Suppressor macrophage treated with lipopolysaccharide for 1 hour (primary cell): ENCODE data around the gene MTA2.
"Not testable (repeated sequence)": the region's sequence is repeated elsewhere in the genome, so short reads cannot be mapped to it uniquely, and the experiment has no call there.

Experiments
- DNase-seq, 3 donors: peaks; one replicate each; pipeline ENCODE4 v3.0.0-alpha.2; 2020 to 2022

The MTA2 gene

DNA sequence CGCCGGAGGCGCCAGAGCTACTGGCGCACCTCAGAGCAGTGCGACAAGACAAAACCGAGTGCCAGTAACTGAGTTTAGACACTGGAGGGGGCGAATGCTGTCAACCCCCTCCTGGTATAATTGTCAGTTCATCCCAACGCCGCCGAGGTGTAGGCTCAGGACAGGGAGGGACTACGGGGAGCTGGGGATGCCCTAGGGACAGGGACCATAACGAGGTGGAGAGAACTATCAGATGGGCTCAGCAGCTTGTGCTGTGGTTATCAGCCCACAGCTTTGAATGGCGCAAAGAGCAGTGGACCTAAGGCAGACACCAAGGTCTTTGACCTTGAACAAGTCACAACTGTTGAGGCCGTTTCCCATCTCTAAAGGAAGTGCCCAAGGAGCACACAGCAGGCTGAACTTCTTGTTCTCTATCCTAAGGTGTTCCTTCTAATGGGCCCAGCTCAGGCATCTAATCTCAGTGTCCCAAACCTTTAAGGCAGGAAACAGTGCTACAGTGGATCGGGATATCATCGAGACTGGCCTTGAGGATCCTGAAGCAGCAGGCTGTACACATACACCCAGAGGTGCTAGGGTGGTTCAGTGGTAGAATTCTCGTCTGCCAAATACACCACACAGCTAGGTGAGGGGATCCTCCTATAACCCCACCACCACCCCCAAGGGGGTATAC is 9.4 kb downstream of the MTA2 start:
- DNase-seq = no peak

GRCh38 chr11:62591448-62592145 is 10.1 kb downstream of the MTA2 start, which contains the start of gene TUT1:
Gene TUT1 (minus strand): TSS chr11:62591523. CDS start chr11:62591485, 38 bp downstream.
- peak; percentile 97 to 100 (median 99) for DNase-seq

GRCh38 chr11:62588966-62589637 is 12.6 kb downstream of the MTA2 start:
- peak in 2 of 3 donors; percentile 27 to 30 for DNase-seq

DNA sequence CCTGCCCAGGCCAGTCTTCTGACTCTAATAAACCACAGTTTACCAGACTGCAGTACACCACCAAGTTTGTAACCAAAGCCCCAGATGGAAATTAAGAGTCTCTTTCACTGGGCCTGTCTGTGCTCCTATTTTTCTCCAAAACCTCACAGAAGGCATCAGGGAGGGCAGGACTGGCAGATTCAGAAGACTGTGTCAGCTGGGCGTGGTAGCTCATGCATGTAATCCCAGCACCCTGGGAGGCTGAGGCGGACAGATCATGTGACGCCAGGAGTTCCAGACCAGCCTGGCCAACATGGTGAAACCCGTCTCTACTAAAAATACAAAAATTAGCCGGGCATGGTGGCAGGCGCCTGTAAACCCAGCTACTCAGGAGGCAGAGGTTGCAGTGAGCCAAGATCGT is 16.3 kb downstream of the MTA2 start:
- not testable (repeated sequence) for DNase-seq

- DNase-seq = not testable (repeated sequence)
Measured at GRCh38 chr11:62581735-62582134, 19.9 kb downstream of the MTA2 start.

DNA sequence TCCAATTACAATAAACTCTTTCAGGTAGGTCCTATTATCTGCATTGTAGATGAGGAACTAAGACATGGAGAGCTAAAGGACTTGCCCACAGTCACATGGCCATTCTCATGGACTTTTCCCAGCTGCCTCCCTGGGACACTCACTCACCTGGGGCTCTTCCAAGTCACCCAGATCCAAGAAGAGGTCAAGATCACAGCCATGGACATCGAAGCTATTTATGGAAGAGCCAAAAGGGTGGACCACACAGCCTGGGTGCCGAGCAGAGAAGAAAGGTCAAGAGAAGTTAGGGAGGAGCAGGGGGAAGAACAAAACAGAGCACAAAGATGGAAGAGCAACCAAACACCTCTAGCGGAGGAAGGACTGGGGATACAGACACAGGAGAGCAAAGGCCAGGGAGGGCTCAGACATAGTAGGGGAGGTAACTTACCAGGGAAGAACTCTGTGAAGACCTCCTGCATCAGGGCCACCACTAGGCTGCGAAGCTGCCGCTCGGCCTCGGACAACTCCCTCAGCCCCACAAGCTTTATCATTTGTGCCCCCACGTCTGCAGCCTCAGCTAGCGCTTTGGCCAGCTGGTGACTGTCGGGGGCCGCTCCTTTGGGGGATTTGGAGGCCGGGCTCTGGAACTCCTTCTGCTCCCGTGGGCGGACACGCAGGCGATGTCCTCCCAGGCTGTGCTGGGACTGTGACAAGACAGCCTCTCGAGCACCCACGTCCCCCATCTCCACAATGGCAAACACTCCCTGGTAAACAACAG is 20.5 kb downstream of the MTA2 start:
- no peak for DNase-seq

DNA sequence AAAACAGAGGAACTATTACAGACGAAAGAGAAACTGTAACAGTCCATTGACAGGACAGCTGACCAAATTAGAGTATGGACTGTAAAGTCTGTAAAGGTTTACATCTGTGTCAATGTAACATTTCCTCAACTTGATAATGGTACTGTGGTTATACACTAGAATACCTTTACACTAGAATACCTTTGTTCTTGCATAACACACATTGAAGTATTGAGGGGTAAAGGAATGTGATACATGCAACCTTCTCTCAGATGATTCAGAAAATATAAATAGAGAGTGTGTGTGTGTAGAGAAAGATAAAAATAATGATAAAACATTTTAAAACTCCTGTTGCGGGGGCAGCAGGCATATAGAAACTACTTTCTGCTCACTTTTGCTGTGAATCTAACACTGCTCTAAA is 22.4 kb downstream of the MTA2 start:
- no peak for DNase-seq

- DNase-seq = no peak
Measured at GRCh38 chr11:62578541-62578940, 23.1 kb downstream of the MTA2 start.

GRCh38 chr11:62577046-62577714 is 24.5 kb downstream of the MTA2 start:
- DNase-seq = peak; percentile 74 to 83 (median 81)

DNA sequence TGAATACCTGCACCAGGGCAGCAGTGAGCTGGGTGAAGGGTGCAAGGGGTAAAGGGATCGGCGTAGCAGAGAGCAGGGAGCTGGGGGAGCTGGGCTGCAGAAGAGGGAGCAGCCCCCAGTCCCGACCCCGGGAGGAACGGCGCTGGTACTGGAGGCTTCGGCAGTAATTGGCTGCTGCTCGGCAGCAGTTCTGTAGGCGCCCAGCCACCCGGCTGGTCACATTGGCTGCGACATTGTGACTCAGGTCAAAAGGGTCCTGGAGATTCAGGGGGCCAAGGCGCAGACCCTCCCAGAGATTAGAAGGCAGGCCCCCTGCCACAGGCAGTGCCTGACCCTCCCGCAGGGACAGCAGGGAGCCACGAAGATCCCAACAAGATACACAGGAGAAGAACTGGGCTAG is 25.8 kb downstream of the MTA2 start:
- DNase-seq = no peak

DNA sequence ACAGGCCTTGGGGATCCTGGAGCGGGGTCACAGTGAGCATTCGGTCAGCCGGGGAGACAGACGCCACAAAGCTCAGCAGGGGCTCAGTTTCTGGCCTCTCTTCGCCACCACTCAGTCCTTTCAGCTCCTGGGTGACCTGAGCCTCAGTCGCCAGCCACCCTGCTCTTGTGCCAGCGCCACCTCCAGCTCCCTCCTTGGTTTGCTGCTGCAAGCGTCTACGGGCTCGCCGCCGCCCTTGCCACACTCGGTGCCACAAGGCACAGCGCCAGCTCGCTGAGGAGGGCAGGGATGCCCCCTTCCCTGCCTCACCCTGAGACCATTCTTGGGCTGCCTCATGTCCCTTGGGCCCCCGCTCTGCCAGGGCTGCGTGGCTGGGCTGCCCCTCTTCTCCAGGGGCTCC is 26.5 kb downstream of the MTA2 start:
- DNase-seq = no peak

DNA sequence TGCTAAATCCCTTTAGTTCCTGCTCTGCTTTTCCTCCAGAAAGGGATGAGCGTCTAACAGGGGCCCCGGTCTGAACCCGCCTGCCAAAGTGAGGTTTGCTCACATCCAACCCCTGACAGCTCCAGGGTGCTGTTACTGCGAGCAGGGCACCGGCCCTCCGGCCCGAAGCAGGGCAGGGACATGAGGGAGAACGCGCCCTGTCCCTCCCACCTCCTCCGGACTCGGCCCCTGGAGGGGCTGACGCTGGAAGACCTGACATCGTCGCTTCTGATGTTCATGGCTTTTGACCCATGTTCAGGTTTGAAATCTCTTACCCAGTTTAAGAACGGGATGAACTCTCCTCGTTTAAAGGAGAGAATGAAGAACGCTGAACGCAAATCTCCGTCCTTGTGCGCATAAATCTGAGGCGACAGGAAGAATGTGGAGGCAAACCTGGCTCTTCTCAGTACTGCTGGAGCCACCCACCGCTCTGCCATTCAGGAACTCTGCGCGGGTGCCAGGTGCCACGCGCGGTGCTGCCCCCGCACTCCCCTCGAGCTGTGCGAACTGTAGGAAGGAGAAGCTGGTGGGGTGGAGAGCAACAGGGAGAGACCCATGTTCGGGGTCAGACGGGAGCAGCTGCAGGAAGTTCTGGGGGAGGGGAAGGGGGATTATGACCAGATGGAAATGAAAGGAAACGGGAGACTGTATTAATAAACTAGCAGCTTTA is 27.1 kb downstream of the MTA2 start:
- peak; percentile 22 to 52 (median 22) for DNase-seq

- peak; percentile 99 to 100 (median 100) for DNase-seq
Measured at GRCh38 chr11:62573592-62574362, 27.9 kb downstream of the MTA2 start, which contains the start of gene EEF1G. Gene EEF1G (minus strand): TSS chr11:62573891. CDS start chr11:62573842, 49 bp downstream.

GRCh38 chr11:62573006-62573591 is 28.6 kb downstream of the MTA2 start:
- peak; percentile 21 to 40 (median 24) for DNase-seq

DNA sequence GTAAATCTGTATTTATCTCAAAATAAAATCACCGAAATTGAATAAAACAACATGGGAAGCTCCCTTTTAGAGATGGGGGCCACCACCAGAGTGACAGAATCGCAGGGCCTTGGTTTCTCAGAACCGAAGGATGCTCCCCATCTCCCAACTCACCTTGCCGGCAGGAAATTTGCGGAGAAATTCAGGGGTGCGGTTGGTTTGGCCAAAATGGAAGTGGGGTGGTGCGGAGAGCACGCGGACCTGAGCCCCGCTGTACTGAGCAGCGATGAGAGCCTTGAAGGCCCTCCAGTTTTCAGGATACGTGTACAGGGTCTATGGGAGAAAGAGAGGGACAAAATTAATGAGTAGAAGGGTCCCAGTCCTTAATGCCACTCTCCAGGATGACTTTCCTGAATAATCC is 29.2 kb downstream of the MTA2 start:
- DNase-seq = no peak

DNA sequence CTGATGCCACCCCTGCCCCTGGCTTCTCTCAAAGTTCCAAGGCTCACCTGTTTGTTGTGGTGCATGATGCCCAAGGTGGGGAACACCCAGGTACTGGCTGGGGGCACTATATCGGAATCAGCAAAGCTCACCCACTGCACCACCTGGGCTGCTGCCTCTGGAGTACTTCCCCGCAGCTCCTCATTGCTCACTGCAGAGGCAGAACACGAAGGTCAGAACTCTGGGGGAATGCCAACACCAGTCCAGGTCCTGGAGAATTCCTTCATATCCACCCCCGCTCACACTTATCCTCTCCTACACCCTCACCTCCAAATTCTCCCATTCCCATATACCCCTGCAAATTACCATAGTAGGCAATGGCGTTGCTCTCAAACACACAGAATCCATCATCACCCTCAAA is 30.2 kb downstream of the MTA2 start:
- DNase-seq = not testable (repeated sequence)

- DNase-seq = not testable (repeated sequence)
Measured at GRCh38 chr11:62570903-62571302, 30.8 kb downstream of the MTA2 start.

DNA sequence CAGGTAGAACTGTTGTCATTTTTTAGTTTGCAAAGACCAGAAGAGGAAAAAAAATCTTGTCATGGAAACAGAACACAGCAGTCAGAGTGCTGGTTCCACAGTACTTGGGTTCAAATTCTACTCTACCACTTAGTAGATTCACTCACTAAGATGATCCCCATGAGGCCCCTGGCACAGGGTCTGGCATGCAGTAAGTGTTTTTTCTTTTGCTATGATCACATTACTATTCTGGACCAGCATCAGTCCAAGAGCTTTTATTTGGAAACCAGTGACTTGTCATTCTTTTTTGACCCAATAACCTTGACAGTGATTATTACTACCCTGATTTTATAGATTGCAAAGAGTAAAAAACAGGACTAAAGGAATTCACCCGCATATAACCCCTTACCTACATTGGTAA is 32.1 kb downstream of the MTA2 start:
- no peak for DNase-seq

GRCh38 chr11:62567018-62567633 is 34.5 kb downstream of the MTA2 start:
- DNase-seq = no peak

DNA sequence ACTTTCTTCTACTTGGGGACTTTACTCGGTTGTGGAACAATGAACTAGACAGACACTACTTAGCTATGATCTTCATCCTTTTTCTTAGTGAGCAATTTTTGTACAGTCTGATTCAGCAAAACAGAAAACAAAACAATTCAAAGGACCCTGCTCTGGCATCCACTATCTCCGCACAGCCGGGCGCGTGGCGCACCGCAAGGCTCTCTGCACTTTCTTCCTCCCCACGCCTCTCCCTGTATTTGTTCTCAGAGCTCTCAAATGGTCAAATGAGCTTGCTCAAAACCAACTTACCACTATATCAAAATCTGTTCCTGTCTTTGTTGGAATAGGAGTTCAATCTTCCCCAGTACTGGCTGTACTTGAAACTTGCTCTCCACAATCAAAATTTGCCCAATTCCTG is 35.4 kb downstream of the MTA2 start:
- DNase-seq = no peak
